GM18868 (cell line): ENCODE measurements around the gene MYL4.
"Not testable (repeated sequence)": the region's sequence is repeated elsewhere in the genome, so short reads cannot be mapped to it uniquely, and the experiment has no call there.

Experiments
- ATAC-seq: cut with Tn5 transposase; IDR thresholded peaks from one replicate; pipeline ENCODE4 v1.9.1; 2021; ENCODE audit warnings: mild to moderate bottlenecking, moderate library complexity; ENCODE audit not compliant: unreplicated experiment

The MYL4 gene

GRCh38 chr17:47192554-47192953, 16.6 kb upstream of the MYL4 start:
- no peak for ATAC-seq

- ATAC-seq = no peak
Measured at GRCh38 chr17:47193931-47194511, 15.1 kb upstream of the MYL4 start.

GRCh38 chr17:47197821-47198220, 11.3 kb upstream of the MYL4 start:
- ATAC-seq = no peak

- ATAC-seq = no peak
Measured at GRCh38 chr17:47199627-47200324, 9.4 kb upstream of the MYL4 start.

- ATAC-seq = no peak
Measured at GRCh38 chr17:47200325-47200664, 8.9 kb upstream of the MYL4 start.

- ATAC-seq = no peak
Measured at GRCh38 chr17:47201166-47201565, 8.0 kb upstream of the MYL4 start.

GRCh38 chr17:47203984-47204721, 5.0 kb upstream of the MYL4 start:
- no peak for ATAC-seq

- peak; percentile 56 for ATAC-seq
Measured at GRCh38 chr17:47204722-47205418, 4.3 kb upstream of the MYL4 start.

- ATAC-seq = peak; percentile 62
Measured at GRCh38 chr17:47205419-47205963, 3.7 kb upstream of the MYL4 start.

GRCh38 chr17:47207143-47208067, 1.7 kb upstream of the MYL4 start:
- no peak for ATAC-seq

- no peak for ATAC-seq
Measured at GRCh38 chr17:47209499-47209898, 351 bp downstream of the MYL4 start.

GRCh38 chr17:47210105-47210504, 957 bp downstream of the MYL4 start:
- ATAC-seq = no peak

- no peak for ATAC-seq
Measured at GRCh38 chr17:47210779-47211178, 1.6 kb downstream of the MYL4 start.

GRCh38 chr17:47212458-47212857, 3.3 kb downstream of the MYL4 start:
- ATAC-seq = no peak

- ATAC-seq = no peak
Measured at GRCh38 chr17:47213540-47213939, 4.4 kb downstream of the MYL4 start.

GRCh38 chr17:47214931-47215330, 5.8 kb downstream of the MYL4 start:
- ATAC-seq = no peak

GRCh38 chr17:47216821-47217220, 7.7 kb downstream of the MYL4 start:
- ATAC-seq = not testable (repeated sequence)

GRCh38 chr17:47217279-47217678, 8.1 kb downstream of the MYL4 start:
- not testable (repeated sequence) for ATAC-seq

- ATAC-seq = no peak
Measured at GRCh38 chr17:47218896-47219430, 9.8 kb downstream of the MYL4 start.
